Muscle layer of colon (tissue), 2 donors: Measurements from ENCODE around the gene ZNF532.

ENCODE experiments used
- H3K27ac ChIP-seq: one replicate; pipeline ENCODE4 v1.7.0; 2013; ENCODE audit warnings: low read depth, mild to moderate bottlenecking, low read length, moderate library complexity
- H3K27me3 ChIP-seq, 2 donors: one replicate each; pipeline ENCODE4 v1.7.0; 2013; ENCODE audit warnings: low read length in 2 of 2, mild to moderate bottlenecking in 2 of 2; ENCODE audit not compliant: insufficient read depth in 2 of 2, control insufficient read depth in 1 of 2
- H3K36me3 ChIP-seq: one replicate; pipeline ENCODE4 v1.7.0; 2013; ENCODE audit warnings: mild to moderate bottlenecking, low read length; ENCODE audit not compliant: insufficient read depth
- H3K4me1 ChIP-seq: one replicate; pipeline ENCODE4 v1.7.0; 2013; ENCODE audit warnings: mild to moderate bottlenecking, low read length; ENCODE audit not compliant: insufficient read depth
- H3K4me3 ChIP-seq, 2 donors: one replicate each; pipeline ENCODE4 v1.7.0; 2013; ENCODE audit warnings: low read length in 2 of 2, low read depth in 1 of 2, mild to moderate bottlenecking in 1 of 2, moderate library complexity in 1 of 2
- H3K9ac ChIP-seq: one replicate; pipeline ENCODE4 v1.7.0; 2013; ENCODE audit warnings: low read length
- H3K9me3 ChIP-seq: one replicate; pipeline ENCODE4 v1.7.0; 2013; ENCODE audit warnings: mild to moderate bottlenecking, low read length
- donor health status: abdominal sarcoma.
- donor health status: Adenocarcinoma of cecum.

The ZNF532 gene

DNA sequence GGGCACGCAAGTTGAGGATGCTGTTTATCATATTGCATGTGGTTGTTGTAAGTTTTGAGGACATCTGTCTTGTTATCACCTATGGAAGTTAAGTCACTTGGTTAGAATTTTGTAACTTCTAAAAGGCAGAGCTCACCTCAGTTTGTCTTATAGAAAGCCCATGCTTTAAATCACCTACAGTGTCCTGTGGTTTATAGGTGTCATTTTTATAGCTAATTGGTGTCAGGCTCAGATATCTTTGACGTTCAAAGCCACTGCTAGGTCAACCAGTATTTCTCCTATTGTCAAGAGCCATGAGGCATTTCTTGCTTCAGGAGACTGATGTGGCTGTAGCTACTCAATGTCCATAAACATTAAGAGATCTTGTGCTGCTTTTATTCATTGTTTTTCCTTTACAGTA, 16.8 kb downstream of the ZNF532 start:
- Histone ChIP-seq H3K27ac (no peak overlapping the region), H3K4me1 (peaks cover 24% of the 10 kb centered on the region), H3K9me3 (no peaks in the 10 kb centered on the region), H3K4me3 (no peak overlapping the region), H3K36me3 (peaks cover 15% of the 10 kb centered on the region), H3K9ac (no peak overlapping the region), H3K27me3 (no peaks in the 10 kb centered on the region)

DNA sequence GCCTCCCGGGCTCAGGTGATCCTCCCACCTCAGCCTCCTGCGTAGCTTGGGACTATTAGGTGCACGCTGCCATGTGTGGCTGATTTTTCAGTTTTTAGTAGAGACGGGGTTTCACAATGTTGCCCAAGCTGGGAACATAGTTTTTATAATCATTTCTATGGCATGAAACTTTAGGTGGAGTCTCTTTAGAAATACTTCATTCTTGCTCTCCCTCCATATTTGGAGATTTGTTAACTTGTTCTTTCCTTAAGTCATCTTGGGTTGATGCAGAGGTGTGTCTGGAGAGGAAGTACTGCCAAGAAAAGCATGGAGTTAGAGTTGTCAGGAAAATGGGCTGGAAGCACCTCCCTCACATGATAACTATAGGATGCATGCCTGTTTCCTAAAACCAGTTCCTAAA, 17.4 kb downstream of the ZNF532 start:
- no peaks in the 10 kb centered on the region for H3K27me3 ChIP-seq
- peaks cover 10% of the 10 kb centered on the region for H3K36me3 ChIP-seq
- H3K4me3 ChIP-seq: no peak overlapping the region
- no peak overlapping the region for H3K9ac ChIP-seq
- H3K9me3 ChIP-seq: no peaks in the 10 kb centered on the region
- no peak overlapping the region for H3K27ac ChIP-seq
- peaks cover 29% of the 10 kb centered on the region for H3K4me1 ChIP-seq

DNA sequence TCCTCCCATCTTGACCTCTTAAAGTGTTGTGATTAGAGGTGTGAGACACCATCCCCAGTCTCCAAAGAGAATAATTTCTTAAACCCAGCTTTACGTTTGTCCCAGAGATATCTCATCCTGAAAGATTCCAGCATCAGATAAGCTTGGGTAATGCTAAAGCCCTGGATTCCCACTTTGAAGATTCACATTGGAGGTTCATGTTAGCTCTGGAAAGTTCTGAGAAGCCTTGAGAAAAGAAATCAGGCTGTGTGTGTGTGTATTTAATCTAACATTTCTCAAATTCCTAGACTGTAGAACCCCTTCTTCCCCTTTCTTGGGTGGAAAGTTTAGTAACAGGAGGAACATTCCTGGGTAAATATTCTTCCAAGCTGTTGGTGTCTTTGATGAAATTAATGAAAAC, 18.0 kb downstream of the ZNF532 start:
- Histone ChIP-seq H3K4me1 (peaks cover 29% of the 10 kb centered on the region), H3K27ac (no peak overlapping the region), H3K27me3 (no peaks in the 10 kb centered on the region), H3K36me3 (peaks cover 9% of the 10 kb centered on the region), H3K9me3 (no peaks in the 10 kb centered on the region), H3K9ac (no peak overlapping the region), H3K4me3 (no peak overlapping the region)

DNA sequence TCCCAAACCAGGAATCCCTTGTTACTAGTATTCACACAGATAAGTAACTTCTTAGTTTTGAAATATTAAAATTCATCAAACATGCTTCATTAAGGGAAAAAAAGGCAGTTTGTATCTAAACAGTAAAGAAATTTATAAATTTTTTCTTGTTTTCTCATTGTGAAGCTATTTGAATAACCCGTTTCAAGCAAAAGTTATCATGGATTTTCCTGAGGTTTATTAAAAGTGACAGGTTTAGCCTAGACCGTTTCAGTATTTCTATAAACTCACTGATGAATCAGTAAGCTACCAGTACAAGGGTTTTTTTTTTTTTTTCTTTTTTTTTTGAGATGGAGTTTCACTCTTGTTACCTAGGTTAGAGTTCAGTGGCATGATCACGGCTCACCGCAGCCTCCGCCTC, 20.0 kb downstream of the ZNF532 start:
- Histone ChIP-seq H3K9ac (no peak overlapping the region), H3K9me3 (no peaks in the 10 kb centered on the region), H3K4me3 (no peak overlapping the region), H3K27ac (no peak overlapping the region), H3K36me3 (no peaks in the 10 kb centered on the region), H3K27me3 (no peaks in the 10 kb centered on the region), H3K4me1 (peaks cover 29% of the 10 kb centered on the region)

DNA sequence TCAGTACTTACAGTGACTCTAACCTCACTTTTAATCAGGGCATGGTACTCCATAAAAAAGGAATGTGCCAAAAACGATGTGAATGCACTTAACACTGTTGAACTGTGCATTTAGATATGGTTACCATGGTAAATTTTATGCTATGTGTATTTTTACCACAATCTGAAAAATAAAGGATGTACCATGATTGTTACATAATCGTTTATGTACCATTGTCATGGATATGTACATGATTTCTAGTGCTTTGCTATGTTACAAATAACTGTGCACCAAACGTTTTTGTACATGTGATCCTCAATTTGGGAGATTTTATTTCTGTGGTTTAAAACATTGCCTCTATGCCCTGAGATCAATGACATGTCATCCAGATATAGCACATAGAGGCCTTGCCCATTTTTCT, 21.8 kb downstream of the ZNF532 start:
- Histone ChIP-seq H3K4me3 (no peak overlapping the region), H3K9ac (no peak overlapping the region), H3K27ac (no peak overlapping the region), H3K36me3 (no peaks in the 10 kb centered on the region), H3K4me1 (peaks cover 17% of the 10 kb centered on the region), H3K9me3 (no peaks in the 10 kb centered on the region), H3K27me3 (no peaks in the 10 kb centered on the region)

DNA sequence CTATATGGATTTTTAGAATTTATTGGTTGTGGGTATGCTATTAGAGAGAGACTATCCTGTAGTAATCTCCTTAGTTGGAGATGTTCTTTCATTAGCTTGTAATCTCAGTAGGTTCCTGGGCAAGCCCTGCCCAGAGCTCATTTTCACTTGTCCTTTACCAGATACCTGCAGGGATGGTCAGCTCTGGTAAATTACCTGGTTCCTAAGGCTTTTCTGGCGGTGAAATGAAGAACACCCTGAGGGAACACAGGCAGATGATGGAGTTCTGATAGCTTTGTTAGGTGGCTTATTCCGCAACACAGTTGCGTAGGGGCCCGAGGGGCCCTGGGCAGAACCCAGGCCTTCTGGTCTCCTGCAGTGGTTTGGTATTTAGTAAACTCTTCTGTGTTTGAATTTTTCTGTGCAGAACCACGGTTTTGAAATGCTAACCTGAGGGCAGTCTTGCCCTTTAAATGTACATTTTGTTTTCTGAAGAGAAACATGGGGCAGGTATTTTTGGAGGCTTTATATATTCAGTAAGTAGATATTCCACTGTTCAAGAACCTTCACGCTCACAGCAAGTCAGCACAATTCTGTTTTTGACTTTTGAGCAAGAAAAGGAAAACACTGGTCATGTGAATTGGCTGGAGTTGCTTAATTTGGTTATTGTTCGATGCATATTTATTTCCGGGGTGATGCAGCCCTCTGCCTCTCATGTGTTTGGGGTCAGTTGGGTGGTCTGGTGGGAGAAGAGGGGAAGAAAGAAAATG, 22.4 kb downstream of the ZNF532 start:
- H3K9me3 ChIP-seq: no peaks in the 10 kb centered on the region
- no peaks in the 10 kb centered on the region for H3K36me3 ChIP-seq
- H3K27ac ChIP-seq: no peak overlapping the region
- H3K4me1 ChIP-seq: peaks cover 16% of the 10 kb centered on the region
- no peaks in the 10 kb centered on the region for H3K27me3 ChIP-seq
- H3K9ac ChIP-seq: no peak overlapping the region
- no peak overlapping the region for H3K4me3 ChIP-seq

DNA sequence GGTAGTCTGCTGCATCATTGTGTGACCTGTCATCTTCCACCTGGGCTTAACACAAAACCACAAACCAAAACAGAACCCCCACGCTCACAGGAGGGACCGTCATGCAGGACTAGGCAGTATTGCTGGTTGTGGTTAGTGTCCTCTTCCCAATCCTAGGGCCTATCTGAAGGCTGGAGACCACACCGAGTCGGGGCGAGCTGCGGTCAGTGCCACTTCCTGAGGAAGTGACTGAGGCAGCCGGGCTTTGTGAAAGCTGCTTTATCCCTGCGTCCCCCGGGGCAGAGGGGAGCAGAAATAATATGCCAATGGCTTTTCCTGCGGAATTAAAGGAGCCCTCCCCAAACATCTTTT, 22.9 kb downstream of the ZNF532 start:
- Histone ChIP-seq H3K4me1 (peaks cover 18% of the 10 kb centered on the region), H3K9ac (no peak overlapping the region), H3K4me3 (no peak overlapping the region), H3K36me3 (no peaks in the 10 kb centered on the region), H3K9me3 (no peaks in the 10 kb centered on the region), H3K27me3 (no peaks in the 10 kb centered on the region), H3K27ac (no peak overlapping the region)

DNA sequence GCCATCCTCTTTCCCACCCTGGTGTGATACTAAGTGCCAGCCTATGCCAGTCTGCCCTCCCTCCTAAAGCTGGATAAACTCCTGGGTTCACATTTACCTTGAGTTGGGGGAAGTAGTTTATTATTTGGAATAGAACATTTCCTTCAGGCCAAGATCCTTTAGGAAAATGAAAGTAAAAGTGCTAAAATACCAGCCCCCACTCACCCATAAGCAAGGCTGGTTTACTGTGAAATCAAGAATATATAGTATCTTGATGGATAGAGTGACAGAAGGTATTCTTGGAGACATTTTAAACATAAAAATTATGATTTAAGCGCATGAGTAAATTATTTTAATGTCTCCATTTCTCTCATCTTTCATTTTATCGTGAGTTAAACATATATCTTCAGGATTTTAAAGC, 27.1 kb downstream of the ZNF532 start:
- H3K4me1 ChIP-seq: peaks cover 30% of the 10 kb centered on the region
- H3K27ac ChIP-seq: peak overlapping the region; percentile 0
- no peaks in the 10 kb centered on the region for H3K27me3 ChIP-seq
- no peak overlapping the region for H3K9ac ChIP-seq
- H3K9me3 ChIP-seq: no peaks in the 10 kb centered on the region
- peak overlapping the region in 1 of 2 donors; percentile 1 for H3K4me3 ChIP-seq
- H3K36me3 ChIP-seq: peaks cover 4% of the 10 kb centered on the region

DNA sequence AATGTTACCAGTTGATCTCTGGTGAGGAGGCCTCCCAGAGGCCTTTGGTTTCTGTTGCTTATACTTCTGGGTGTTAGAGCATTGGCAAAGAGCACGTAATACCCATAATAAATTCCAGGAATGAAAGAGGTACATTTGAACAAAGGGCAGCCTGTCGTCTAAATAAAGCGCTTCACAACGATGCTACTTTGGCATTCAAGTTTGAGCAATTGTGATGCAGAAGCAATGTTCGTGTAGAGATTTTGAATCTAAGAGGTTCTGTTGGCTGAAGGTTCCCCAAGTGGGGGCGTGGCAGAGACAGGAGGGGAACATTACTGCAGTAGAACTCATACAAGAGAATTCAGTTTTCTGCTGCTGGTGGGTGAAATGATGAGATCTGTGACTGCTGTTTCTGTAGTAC, 27.8 kb downstream of the ZNF532 start:
- Histone ChIP-seq H3K4me1 (peaks cover 28% of the 10 kb centered on the region), H3K27me3 (no peaks in the 10 kb centered on the region), H3K9ac (no peak overlapping the region), H3K27ac (no peak overlapping the region), H3K4me3 (no peak overlapping the region), H3K9me3 (no peaks in the 10 kb centered on the region), H3K36me3 (peaks cover 4% of the 10 kb centered on the region)

DNA sequence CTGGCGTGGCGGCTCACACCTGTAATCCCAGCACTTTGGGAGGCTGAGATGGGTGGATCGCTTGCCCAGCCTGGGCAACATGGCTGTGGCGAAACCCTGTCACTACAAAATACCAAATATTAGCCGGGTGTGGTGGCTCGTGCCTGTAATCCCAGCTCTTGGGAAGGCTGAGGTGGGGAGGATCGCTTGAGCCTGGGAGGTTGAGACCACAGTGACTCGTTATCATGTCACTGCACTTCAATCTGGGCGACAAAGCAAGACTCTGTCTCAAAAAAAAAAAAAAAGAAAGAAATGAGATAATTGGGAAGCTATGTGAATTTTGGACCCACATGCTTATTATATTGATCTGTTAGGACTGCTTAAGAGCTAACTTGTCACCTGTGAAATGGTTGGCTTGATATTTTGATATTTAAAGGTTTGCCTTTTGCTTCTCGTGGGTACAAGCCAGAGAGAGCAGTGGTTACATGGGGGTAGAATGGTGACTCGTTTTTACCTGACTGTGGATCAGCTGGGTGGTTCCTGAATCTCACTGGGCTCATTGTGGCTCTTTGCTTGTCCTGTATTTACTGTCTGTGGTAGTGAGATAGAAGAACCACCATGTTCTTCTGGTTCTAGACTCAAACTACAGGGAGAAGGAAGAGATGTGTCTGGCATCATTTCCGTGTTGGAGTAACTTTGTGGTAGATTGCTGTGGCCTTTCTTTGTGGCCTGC, 28.9 kb downstream of the ZNF532 start:
- no peaks in the 10 kb centered on the region for H3K27me3 ChIP-seq
- peaks cover 5% of the 10 kb centered on the region for H3K36me3 ChIP-seq
- H3K9ac ChIP-seq: no peak overlapping the region
- H3K4me1 ChIP-seq: peaks cover 28% of the 10 kb centered on the region
- H3K9me3 ChIP-seq: no peaks in the 10 kb centered on the region
- no peak overlapping the region for H3K27ac ChIP-seq
- H3K4me3 ChIP-seq: no peak overlapping the region

DNA sequence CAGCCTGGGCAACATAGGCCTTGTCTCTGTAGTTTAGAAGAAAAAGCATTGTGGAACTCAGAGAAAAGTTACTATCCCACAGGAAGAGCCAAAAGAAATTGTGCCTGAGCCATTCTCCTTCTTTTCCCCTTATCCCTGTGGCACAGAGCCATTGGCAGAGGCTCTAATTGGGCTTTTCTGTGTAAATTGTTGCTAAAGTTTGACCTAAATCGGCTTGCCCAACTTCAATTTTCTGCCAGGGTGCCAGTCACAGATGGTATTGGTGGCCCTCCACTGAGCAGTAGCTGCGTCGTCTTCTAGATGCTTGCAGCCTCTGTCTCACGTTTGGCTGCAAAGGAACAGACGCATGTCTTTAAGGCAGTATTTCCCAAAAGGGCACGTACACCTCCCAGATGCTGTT, 30.3 kb downstream of the ZNF532 start:
- H3K9me3 ChIP-seq: no peaks in the 10 kb centered on the region
- H3K27me3 ChIP-seq: no peaks in the 10 kb centered on the region
- no peak overlapping the region for H3K27ac ChIP-seq
- H3K4me3 ChIP-seq: no peak overlapping the region
- no peak overlapping the region for H3K9ac ChIP-seq
- H3K36me3 ChIP-seq: peaks cover 10% of the 10 kb centered on the region
- peaks cover 32% of the 10 kb centered on the region for H3K4me1 ChIP-seq

DNA sequence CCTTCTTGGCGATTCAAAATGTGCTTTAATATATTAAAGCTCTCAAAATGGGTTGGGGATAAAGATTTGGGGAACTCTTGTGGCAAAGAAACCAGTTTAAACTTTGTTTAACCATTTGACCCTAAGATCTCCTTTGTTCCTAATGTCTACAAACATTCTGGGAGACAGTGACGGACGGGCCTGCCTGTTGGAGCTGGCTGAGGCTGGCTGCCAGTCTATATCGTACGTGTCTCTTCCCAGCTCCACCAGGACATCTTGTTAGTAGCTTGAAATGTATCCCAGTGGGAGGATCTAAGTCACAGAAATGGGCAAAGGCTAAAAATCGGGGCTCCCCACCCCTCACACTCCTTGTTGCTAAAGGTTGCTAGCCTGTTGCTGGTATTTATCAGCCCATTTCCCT, 30.7 kb downstream of the ZNF532 start:
- H3K4me3 ChIP-seq: no peak overlapping the region
- no peak overlapping the region for H3K9ac ChIP-seq
- H3K9me3 ChIP-seq: no peaks in the 10 kb centered on the region
- no peaks in the 10 kb centered on the region for H3K27me3 ChIP-seq
- H3K27ac ChIP-seq: no peak overlapping the region
- H3K4me1 ChIP-seq: peaks cover 32% of the 10 kb centered on the region
- peaks cover 10% of the 10 kb centered on the region for H3K36me3 ChIP-seq
